WTC11 (cell line): Measurements from ENCODE around the gene MYL11. TPM values are rescaled to one million over a fixed set of nuclear protein-coding genes. Genes with fewer than 3 reads are reported as not detected.

Experiments used
- ATAC-seq: fragments of 200-7000 bp; cut with Tn5 transposase; 2 replicates; pipeline ENCODE4 v1.10.0; 2021; ENCODE audit warnings: mild to moderate bottlenecking, moderate library complexity
- CTCF ChIA-PET: fragments of 300-600 bp; sonication (Branson Sonifier 250); formaldehyde crosslinking; loops from one replicate; lab custom pipeline; 2021; ENCODE audit warnings: antibody characterized with exemption; lab: Charles Lee
- POLR2A ChIA-PET: fragments of 350-600 bp; sonication (Branson Sonifier 250); formaldehyde crosslinking; loops from one replicate; lab custom pipeline; 2021; ENCODE audit warnings: antibody characterized with exemption; lab: Charles Lee
- DNase-seq: peaks from one replicate; pipeline ENCODE4 v3.0.0; 2021; ENCODE audit warnings: low spot score
- H3K27ac Mint-ChIP-seq: 2 replicates; pipeline ENCODE4 v1.8.0; 2021; ENCODE audit warnings: mixed read lengths
- H3K27me3 Mint-ChIP-seq: 2 replicates; pipeline ENCODE4 v1.8.0; 2021; ENCODE audit warnings: low read depth, mild to moderate bottlenecking, moderate library complexity, mixed read lengths
- H3K36me3 Mint-ChIP-seq: 2 replicates; pipeline ENCODE4 v1.8.0; 2021; ENCODE audit warnings: mixed read lengths
- H3K4me1 Mint-ChIP-seq: 2 replicates; pipeline ENCODE4 v1.8.0; 2022; ENCODE audit warnings: mixed read lengths
- H3K4me3 Mint-ChIP-seq: 2 replicates; pipeline ENCODE4 v1.8.0; 2021; ENCODE audit warnings: mild to moderate bottlenecking, moderate library complexity, mixed read lengths
- H3K9me3 Mint-ChIP-seq: 2 replicates; pipeline ENCODE4 v1.8.0; 2021; ENCODE audit warnings: mixed read lengths
- ATF6 ChIP-seq: sonication (generic); formaldehyde crosslinking; IDR thresholded peaks from 2 replicates; pipeline ENCODE4 v1.8.1; 2023; ENCODE audit warnings: mild to moderate bottlenecking, missing genetic modification reagents
- CREB1 ChIP-seq: sonication (generic); formaldehyde crosslinking; IDR thresholded peaks from 2 replicates; pipeline ENCODE4 v1.8.0; 2023; ENCODE audit warnings: mild to moderate bottlenecking, missing genetic modification reagents
- CREM ChIP-seq: sonication (generic); formaldehyde crosslinking; IDR thresholded peaks from 2 replicates; pipeline ENCODE4 v1.8.1; 2022; ENCODE audit warnings: mild to moderate bottlenecking, missing genetic modification reagents, moderate library complexity
- FOXJ3 ChIP-seq: sonication (generic); formaldehyde crosslinking; IDR thresholded peaks from 2 replicates; pipeline ENCODE4 v1.9.0; 2021; ENCODE audit warnings: missing genetic modification reagents, mild to moderate bottlenecking, borderline replicate concordance
- JAZF1 ChIP-seq: fragments of 250-450 bp; sonication (Bioruptor Pico); IDR thresholded peaks from 2 replicates; pipeline ENCODE4 v1.9.0; 2021; ENCODE audit warnings: moderate library complexity, mild to moderate bottlenecking, inconsistent platforms
- MYBL2 ChIP-seq: sonication (generic); formaldehyde crosslinking; IDR thresholded peaks from 2 replicates; pipeline ENCODE4 v1.8.1; 2023; ENCODE audit warnings: mild to moderate bottlenecking, moderate library complexity, missing genetic modification reagents
- NFYB ChIP-seq: sonication (generic); formaldehyde crosslinking; conservative IDR thresholded peaks from 2 replicates; pipeline ENCODE4 v1.8.0; 2022; ENCODE audit warnings: low read depth, missing genetic modification reagents
- SMAD4 ChIP-seq: sonication (generic); formaldehyde crosslinking; IDR thresholded peaks from 2 replicates; pipeline ENCODE4 v1.8.0; 2022; ENCODE audit warnings: mild to moderate bottlenecking, missing genetic modification reagents
- TCF7 ChIP-seq: sonication (generic); formaldehyde crosslinking; IDR thresholded peaks from 2 replicates; pipeline ENCODE4 v1.8.0; 2022; ENCODE audit warnings: mild to moderate bottlenecking, low read depth, missing genetic modification reagents, moderate library complexity
- TEAD4 ChIP-seq: sonication (generic); formaldehyde crosslinking; IDR thresholded peaks from 2 replicates; pipeline ENCODE4 v1.8.0; 2022; ENCODE audit warnings: mild to moderate bottlenecking, missing genetic modification reagents
- ZNF138 ChIP-seq: sonication (generic); formaldehyde crosslinking; conservative IDR thresholded peaks from 2 replicates; pipeline ENCODE4 v1.8.1; 2022; ENCODE audit warnings: mild to moderate bottlenecking, moderate library complexity, missing genetic modification reagents
- ZNF671 ChIP-seq: fragments of 250-450 bp; sonication (Bioruptor Pico); IDR thresholded peaks from 2 replicates; pipeline ENCODE4 v1.8.0; 2021; ENCODE audit warnings: mild to moderate bottlenecking
- total RNA-seq: library from RNA; stranded (reverse); gene quantifications from 3 replicates; pipeline ENCODE4 v1.2.3, GENCODE V29; 2021
- TF ChIP-seq, protein P1 (sequence below): fragments of 200-600 bp; IDR thresholded peaks from 2 replicates; pipeline ENCODE4 v1.8.0; 2022; ENCODE audit warnings: antibody characterized with exemption
- TF ChIP-seq, protein P2 (sequence below): sonication (generic); formaldehyde crosslinking; IDR thresholded peaks from 2 replicates; pipeline ENCODE4 v1.8.1; 2023; ENCODE audit warnings: mild to moderate bottlenecking, missing genetic modification reagents, moderate library complexity
- TF ChIP-seq, protein P3 (sequence below): fragments of 250-450 bp; sonication (Bioruptor Pico); IDR thresholded peaks from 2 replicates; pipeline ENCODE4 v1.8.0; 2021; ENCODE audit warnings: mild to moderate bottlenecking
- TF ChIP-seq, protein P4 (sequence below): sonication (generic); formaldehyde crosslinking; IDR thresholded peaks from 2 replicates; pipeline ENCODE4 v1.8.1; 2023; ENCODE audit warnings: mild to moderate bottlenecking, missing genetic modification reagents, moderate library complexity
- TF ChIP-seq, protein P5 (sequence below): sonication (generic); formaldehyde crosslinking; IDR thresholded peaks from 2 replicates; pipeline ENCODE4 v1.8.0; 2023; ENCODE audit warnings: missing genetic modification reagents

The MYL11 gene
- total RNA-seq, 1 experiment from 2014 or later, result 1.3 TPM

GRCh38 chr16:30372038-30372712 lies 2.4 kb upstream of the MYL11 start:
- ChIA-PET POLR2A (interaction anchor here (0.6 kb wide), 1 partner anchor 252 kb away, joined by 3 read pairs; no protein-coding TSS in a partner anchor), CTCF (interaction anchor here (1.3 to 3.9 kb wide), 6 partner anchors 17 to 260 kb away, joined by 4 to 47 read pairs (median 26); partner anchors contain the start of genes CD2BP2, GDPD3, ZNF48 and ZNF764)
- Mint-ChIP-seq H3K27ac (peak overlapping the region; percentile 57; the same call in 1 of the 2 replicates), H3K36me3 (no peaks in the 10 kb centered on the region), H3K4me1 (peaks cover 39% of the 10 kb centered on the region), H3K4me3 (peak overlapping the region; percentile 70), H3K9me3 (no peaks in the 10 kb centered on the region), H3K27me3 (no peaks in the 10 kb centered on the region; the same call in 1 of the 2 replicates)
- TF ChIP-seq ZNF138 (CRISPR knock-in tag), result no peak
- no peak for TF ChIP-seq CREB1
- TF ChIP-seq, protein P1, sequence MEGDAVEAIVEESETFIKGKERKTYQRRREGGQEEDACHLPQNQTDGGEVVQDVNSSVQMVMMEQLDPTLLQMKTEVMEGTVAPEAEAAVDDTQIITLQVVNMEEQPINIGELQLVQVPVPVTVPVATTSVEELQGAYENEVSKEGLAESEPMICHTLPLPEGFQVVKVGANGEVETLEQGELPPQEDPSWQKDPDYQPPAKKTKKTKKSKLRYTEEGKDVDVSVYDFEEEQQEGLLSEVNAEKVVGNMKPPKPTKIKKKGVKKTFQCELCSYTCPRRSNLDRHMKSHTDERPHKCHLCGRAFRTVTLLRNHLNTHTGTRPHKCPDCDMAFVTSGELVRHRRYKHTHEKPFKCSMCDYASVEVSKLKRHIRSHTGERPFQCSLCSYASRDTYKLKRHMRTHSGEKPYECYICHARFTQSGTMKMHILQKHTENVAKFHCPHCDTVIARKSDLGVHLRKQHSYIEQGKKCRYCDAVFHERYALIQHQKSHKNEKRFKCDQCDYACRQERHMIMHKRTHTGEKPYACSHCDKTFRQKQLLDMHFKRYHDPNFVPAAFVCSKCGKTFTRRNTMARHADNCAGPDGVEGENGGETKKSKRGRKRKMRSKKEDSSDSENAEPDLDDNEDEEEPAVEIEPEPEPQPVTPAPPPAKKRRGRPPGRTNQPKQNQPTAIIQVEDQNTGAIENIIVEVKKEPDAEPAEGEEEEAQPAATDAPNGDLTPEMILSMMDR, result no peak
- TF ChIP-seq, protein P2, sequence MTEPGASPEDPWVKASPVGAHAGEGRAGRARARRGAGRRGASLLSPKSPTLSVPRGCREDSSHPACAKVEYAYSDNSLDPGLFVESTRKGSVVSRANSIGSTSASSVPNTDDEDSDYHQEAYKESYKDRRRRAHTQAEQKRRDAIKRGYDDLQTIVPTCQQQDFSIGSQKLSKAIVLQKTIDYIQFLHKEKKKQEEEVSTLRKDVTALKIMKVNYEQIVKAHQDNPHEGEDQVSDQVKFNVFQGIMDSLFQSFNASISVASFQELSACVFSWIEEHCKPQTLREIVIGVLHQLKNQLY, result no peak
- DNase-seq (no peak), ATAC-seq (no peak)

GRCh38 chr16:30372725-30373124 lies 1.9 kb upstream of the MYL11 start:
- ChIA-PET POLR2A (no interaction called here), CTCF (no interaction called here)
- peaks cover 36% of the 10 kb centered on the region for H3K4me1 Mint-ChIP-seq
- TF ChIP-seq ATF6 (CRISPR knock-in tag), result no peak
- TF ChIP-seq FOXJ3 (CRISPR knock-in tag), result no peak
- no peak for TF ChIP-seq CREM (CRISPR knock-in tag)
- TF ChIP-seq, protein P3, sequence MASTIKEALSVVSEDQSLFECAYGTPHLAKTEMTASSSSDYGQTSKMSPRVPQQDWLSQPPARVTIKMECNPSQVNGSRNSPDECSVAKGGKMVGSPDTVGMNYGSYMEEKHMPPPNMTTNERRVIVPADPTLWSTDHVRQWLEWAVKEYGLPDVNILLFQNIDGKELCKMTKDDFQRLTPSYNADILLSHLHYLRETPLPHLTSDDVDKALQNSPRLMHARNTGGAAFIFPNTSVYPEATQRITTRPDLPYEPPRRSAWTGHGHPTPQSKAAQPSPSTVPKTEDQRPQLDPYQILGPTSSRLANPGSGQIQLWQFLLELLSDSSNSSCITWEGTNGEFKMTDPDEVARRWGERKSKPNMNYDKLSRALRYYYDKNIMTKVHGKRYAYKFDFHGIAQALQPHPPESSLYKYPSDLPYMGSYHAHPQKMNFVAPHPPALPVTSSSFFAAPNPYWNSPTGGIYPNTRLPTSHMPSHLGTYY (CRISPR knock-in tag), result no peak
- TF ChIP-seq NFYB (CRISPR knock-in tag), result no peak
- TF ChIP-seq TCF7 (CRISPR knock-in tag), result no peak
- TF ChIP-seq, protein P4, sequence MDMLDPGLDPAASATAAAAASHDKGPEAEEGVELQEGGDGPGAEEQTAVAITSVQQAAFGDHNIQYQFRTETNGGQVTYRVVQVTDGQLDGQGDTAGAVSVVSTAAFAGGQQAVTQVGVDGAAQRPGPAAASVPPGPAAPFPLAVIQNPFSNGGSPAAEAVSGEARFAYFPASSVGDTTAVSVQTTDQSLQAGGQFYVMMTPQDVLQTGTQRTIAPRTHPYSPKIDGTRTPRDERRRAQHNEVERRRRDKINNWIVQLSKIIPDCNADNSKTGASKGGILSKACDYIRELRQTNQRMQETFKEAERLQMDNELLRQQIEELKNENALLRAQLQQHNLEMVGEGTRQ, result no peak
- TF ChIP-seq TEAD4 (CRISPR knock-in tag), result no peak
- no peak for TF ChIP-seq JAZF1 (CRISPR knock-in tag)
- TF ChIP-seq, protein P5, sequence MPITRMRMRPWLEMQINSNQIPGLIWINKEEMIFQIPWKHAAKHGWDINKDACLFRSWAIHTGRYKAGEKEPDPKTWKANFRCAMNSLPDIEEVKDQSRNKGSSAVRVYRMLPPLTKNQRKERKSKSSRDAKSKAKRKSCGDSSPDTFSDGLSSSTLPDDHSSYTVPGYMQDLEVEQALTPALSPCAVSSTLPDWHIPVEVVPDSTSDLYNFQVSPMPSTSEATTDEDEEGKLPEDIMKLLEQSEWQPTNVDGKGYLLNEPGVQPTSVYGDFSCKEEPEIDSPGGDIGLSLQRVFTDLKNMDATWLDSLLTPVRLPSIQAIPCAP, result no peak
- no peak for TF ChIP-seq ZNF671 (CRISPR knock-in tag)
- no peak for TF ChIP-seq MYBL2 (CRISPR knock-in tag)
- no peak for TF ChIP-seq SMAD4 (CRISPR knock-in tag)
- no peak for DNase-seq
- no peak overlapping the region; the same call in 1 of the 2 replicates for H3K4me3 Mint-ChIP-seq
- peak overlapping the region; percentile 69; the same call in 1 of the 2 replicates for H3K27ac Mint-ChIP-seq
- H3K27me3 Mint-ChIP-seq, result no peaks in the 10 kb centered on the region; the same call in 1 of the 2 replicates
- no peaks in the 10 kb centered on the region for H3K9me3 Mint-ChIP-seq
- no peaks in the 10 kb centered on the region for H3K36me3 Mint-ChIP-seq
- ATAC-seq, result no peak
